HepG2 (cell line): ENCODE data around the gene ST6GALNAC2. TPM values are rescaled to one million over a fixed set of nuclear protein-coding genes. Genes with fewer than 3 reads are reported as not detected.
A peak's percentile ranks its signal among the peaks of the same experiment; 100 is the strongest.

Source experiments
- DZIP1 ChIP-seq: sonication (generic); formaldehyde crosslinking; IDR thresholded peaks from 2 replicates; pipeline ENCODE4 v1.5.0; 2020; ENCODE audit warnings: mild to moderate bottlenecking, missing genetic modification reagents
- FOXA1 ChIP-seq, 2 experiments: fragments of 450-650 bp in 1 of 2; sonication (generic) in 1 of 2; formaldehyde crosslinking in 1 of 2; IDR thresholded peaks; 2 replicates each; pipeline versions ENCODE4 v1.4.0 to v1.6.1; 2016 to 2020; ENCODE audit warnings: missing genetic modification reagents in 1 of 2
- GABPB1 ChIP-seq: IDR thresholded peaks from 2 replicates; pipeline ENCODE4 v1.6.1; 2016; ENCODE audit warnings: mild to moderate bottlenecking, missing genetic modification reagents, moderate library complexity, missing compliant biosample characterization
- KAT2B ChIP-seq: fragments of 150-350 bp; IDR thresholded peaks from 2 replicates; pipeline ENCODE4 v1.6.1; 2014; ENCODE audit warnings: low read depth, low read length, borderline replicate concordance
- POLR2A ChIP-seq, 2 experiments: IDR thresholded peaks; 2 replicates each; pipeline ENCODE4 v1.6.1; 2011; ENCODE audit warnings: low read depth in 2 of 2, low read length in 2 of 2, mild to moderate bottlenecking in 1 of 2, moderate library complexity in 1 of 2; ENCODE audit not compliant: insufficient read depth in 1 of 2
- THAP9 ChIP-seq: sonication (generic); formaldehyde crosslinking; IDR thresholded peaks from 2 replicates; pipeline ENCODE4; 2020; ENCODE audit warnings: missing genetic modification reagents, mild to moderate bottlenecking, borderline replicate concordance
- ZNF124 ChIP-seq: sonication (generic); formaldehyde crosslinking; IDR thresholded peaks from 2 replicates; pipeline ENCODE4 v1.4.0; 2020; ENCODE audit warnings: missing genetic modification reagents
- polyA plus RNA-seq, 8 experiments: library from polyadenylated mRNA; depleted of rRNA in 3 of 8; stranded (reverse) in 7 of 8; unstranded in 1 of 8; fragments of >200 nt; fragmentation: Illumina TruSeq in 4 of 8; extraction: Trizol in 4 of 8; gene quantifications; 2 replicates each; pipeline versions ENCODE4 v1.2.1 to v1.2.3, GENCODE V29; 2011 to 2016; ENCODE audit warnings: low read depth in 4 of 8, missing spikeins in 1 of 8, mixed read lengths in 1 of 8; ENCODE audit not compliant: insufficient read depth in 1 of 8
- total RNA-seq, 5 experiments: library from RNA; depleted of rRNA; stranded (reverse); fragments of >200 nt; fragmentation: Illumina TruSeq; extraction: Trizol; gene quantifications; 2 replicates each; pipeline ENCODE4 v1.2.3, GENCODE V29; 2016; ENCODE audit warnings: low read depth in 1 of 5

Gene ST6GALNAC2
- total and polyA plus RNA-seq, 2 of the 13 experiments (the other 11 are each of a cell fraction or from before 2014, with no cell fraction given): 0.12 to 0.49 TPM

GRCh38 chr17:76550712-76551615 lies 34.7 kb downstream of the ST6GALNAC2 start (continued):
- TF ChIP-seq KAT2B (no peak), DZIP1 (CRISPR knock-in tag) (no peak), POLR2A (IDR thresholded peaks at IDR 0.05; ENCODE audit: insufficient read depth in 1 of 2, low read depth in 2 of 2, low read length in 2 of 2) (peak; percentile 40 to 63; a peak in 3 of 4 replicates), THAP9 (no peak), ZNF124 (CRISPR knock-in tag) (peak; percentile 84), GABPB1 (CRISPR knock-in tag) (peak; percentile 69; the same call in 1 of the 2 replicates), FOXA1 (IDR thresholded peaks at IDR 0.05) (no peak), FOXA1 (CRISPR knock-in tag; IDR thresholded peaks at IDR 0.05) (peak; percentile 85)
- TF ChIP-seq, all 625 proteins: peak for 236
